CD4-positive, alpha-beta memory T cell (primary cell): ENCODE measurements around the gene SLC49A3. TPM values are rescaled to one million over a fixed set of nuclear protein-coding genes. Genes with fewer than 3 reads are reported as not detected.
A peak's percentile ranks its signal among the peaks of the same experiment; 100 is the strongest.

Experiments used
- CTCF ChIA-PET: fragments of 350-600 bp; sonication (Branson Sonifier 250); formaldehyde crosslinking; loops from one replicate; lab custom pipeline; 2021; ENCODE audit warnings: inconsistent platforms; ENCODE audit not compliant: partially characterized antibody; lab: Charles Lee
- POLR2A ChIA-PET: fragments of 350-600 bp; sonication (Branson Sonifier 250); formaldehyde crosslinking; loops from one replicate; lab custom pipeline; 2021; ENCODE audit not compliant: partially characterized antibody; lab: Charles Lee
- DNase-seq, 5 donors: peaks; one replicate each; pipeline versions ENCODE4 v3.0.0 to v3.0.0-alpha.2; 2020 to 2022; ENCODE audit warnings: mixed read lengths in 1 of 5
- H3K27ac ChIP-seq: one replicate; pipeline ENCODE4 v1.7.0; 2013; ENCODE audit warnings: low read depth, low read length
- H3K27me3 ChIP-seq: 2 replicates; pipeline ENCODE4 v1.7.0; 2013; ENCODE audit warnings: mild to moderate bottlenecking, low read length, moderate library complexity; ENCODE audit not compliant: insufficient read depth
- H3K36me3 ChIP-seq: 2 replicates; pipeline ENCODE4 v1.7.0; 2013; ENCODE audit warnings: mild to moderate bottlenecking, low read length, moderate library complexity; ENCODE audit not compliant: insufficient read depth
- H3K4me1 ChIP-seq: 2 replicates; pipeline ENCODE4 v1.7.0; 2013; ENCODE audit warnings: mild to moderate bottlenecking, low read length, moderate library complexity; ENCODE audit not compliant: insufficient read depth
- H3K4me3 ChIP-seq, 2 donors: one replicate each; pipeline ENCODE4 v1.7.0; 2013; ENCODE audit warnings: low read length in 2 of 2, mild to moderate bottlenecking in 1 of 2
- H3K9me3 ChIP-seq, 2 donors: one replicate each; pipeline ENCODE4 v1.7.0; 2013; ENCODE audit warnings: low read length in 2 of 2, control low read depth in 1 of 2; ENCODE audit not compliant: control insufficient read depth in 1 of 2
- H3K27ac Mint-ChIP-seq, 7 donors: one replicate each; pipeline ENCODE4 v1.8.0; 2020 to 2021; ENCODE audit warnings: mixed read lengths in 7 of 7, mild to moderate bottlenecking in 6 of 7, inconsistent platforms in 3 of 7, moderate library complexity in 3 of 7
- H3K27me3 Mint-ChIP-seq, 2 donors: one replicate each; pipeline ENCODE4 v1.8.0; 2020 to 2021; ENCODE audit warnings: mixed read lengths in 2 of 2
- H3K36me3 Mint-ChIP-seq, 2 donors: one replicate each; pipeline ENCODE4 v1.8.0; 2020 to 2021; ENCODE audit warnings: mixed read lengths in 2 of 2, inconsistent platforms in 1 of 2, mild to moderate bottlenecking in 1 of 2
- H3K4me1 Mint-ChIP-seq, 4 donors: one replicate each; pipeline ENCODE4 v1.8.0; 2020 to 2021; ENCODE audit warnings: mixed read lengths in 4 of 4, mild to moderate bottlenecking in 1 of 4
- H3K4me3 Mint-ChIP-seq, 8 donors: one replicate each; pipeline ENCODE4 v1.8.0; 2020 to 2021; ENCODE audit warnings: mixed read lengths in 8 of 8, mild to moderate bottlenecking in 7 of 8, moderate library complexity in 6 of 8, inconsistent platforms in 3 of 8
- H3K9me3 Mint-ChIP-seq, 8 donors: one replicate each; pipeline ENCODE4 v1.8.0; 2020 to 2021; ENCODE audit warnings: mixed read lengths in 8 of 8, mild to moderate bottlenecking in 5 of 8, inconsistent platforms in 3 of 8, moderate library complexity in 1 of 8
- intact Hi-C: fragments of 100-400 bp; cut with micrococcal nuclease; formaldehyde crosslinking; loops from one replicate; pipeline ENCODE4 v1.15.1; 2023
- polyA plus RNA-seq, 2 donors: library from polyadenylated mRNA; unstranded; fragments of 300-500 nt; fragmentation: Illumina TruSeq; gene quantifications; one replicate each; pipeline ENCODE4 v1.2.3, GENCODE V29; 2021
- total RNA-seq, 2 experiments: library from RNA; stranded (reverse); gene quantifications; one replicate each; pipeline ENCODE4 v1.2.3, GENCODE V29; 2021

The SLC49A3 gene
- total and polyA plus RNA-seq, 4 experiments from 2014 or later, result 1.0 to 1.7 TPM; not detected in 2

GRCh38 chr4:666822-667544, 22.0 kb downstream of the SLC49A3 start:
- peak in 1 of 5 donors; percentile 22 for DNase-seq
- no peaks in the 10 kb centered on the region for H3K27me3 ChIP-seq
- Mint-ChIP-seq H3K4me3 (peak overlapping the region in 1 of 8 donors; percentile 17), H3K4me1 (peaks cover 2 to 18% (median 10%) of the 10 kb centered on the region in 4 donors), H3K27ac (no peak overlapping the region), H3K9me3 (no peaks in the 10 kb centered on the region), H3K36me3 (peaks cover 6% of the 10 kb centered on the region in 2 donors), H3K27me3 (no peaks in the 10 kb centered on the region)
- H3K27ac ChIP-seq, result no peak overlapping the region
- ChIA-PET POLR2A (interaction anchor here (1.2 kb wide), 1 partner anchor 13 kb away, joined by 3 read pairs; no protein-coding TSS in a partner anchor), CTCF (interaction anchor here (1.1 kb wide), 1 partner anchor 17 kb away, joined by 3 read pairs; no protein-coding TSS in a partner anchor)
- peaks cover 6% of the 10 kb centered on the region for H3K36me3 ChIP-seq
- intact Hi-C loops, result no loop called here
- H3K4me1 ChIP-seq, result peaks cover 17% of the 10 kb centered on the region
- H3K9me3 ChIP-seq, result no peaks in the 10 kb centered on the region
- H3K4me3 ChIP-seq, result no peak overlapping the region

GRCh38 chr4:666436-666810, 22.5 kb downstream of the SLC49A3 start:
- H3K27ac Mint-ChIP-seq, result no peak overlapping the region
- peaks cover 17% of the 10 kb centered on the region for H3K4me1 ChIP-seq
- no peaks in the 10 kb centered on the region for H3K27me3 Mint-ChIP-seq
- H3K9me3 Mint-ChIP-seq, result no peaks in the 10 kb centered on the region
- intact Hi-C loops, result no loop called here
- CTCF ChIA-PET, result interaction anchor here (1.1 kb wide), 1 partner anchor 17 kb away, joined by 3 read pairs; no protein-coding TSS in a partner anchor
- H3K27me3 ChIP-seq, result no peaks in the 10 kb centered on the region
- H3K9me3 ChIP-seq, result no peaks in the 10 kb centered on the region
- H3K36me3 Mint-ChIP-seq, result peaks cover 6% of the 10 kb centered on the region in 2 donors
- no peak overlapping the region for H3K4me3 ChIP-seq
- peaks cover 2 to 18% (median 10%) of the 10 kb centered on the region in 4 donors for H3K4me1 Mint-ChIP-seq
- H3K4me3 Mint-ChIP-seq, result no peak overlapping the region
- POLR2A ChIA-PET, result interaction anchor here (0.7 to 4.2 kb wide), 3 partner anchors 8 to 43 kb away, joined by 3 to 57 read pairs (median 3); partner anchors contain the start of genes ATP5ME and MYL5
- DNase-seq, result peak in 1 of 5 donors; percentile 13
- peaks cover under 1% of the 10 kb centered on the region for H3K36me3 ChIP-seq
- H3K27ac ChIP-seq, result no peak overlapping the region

DNA sequence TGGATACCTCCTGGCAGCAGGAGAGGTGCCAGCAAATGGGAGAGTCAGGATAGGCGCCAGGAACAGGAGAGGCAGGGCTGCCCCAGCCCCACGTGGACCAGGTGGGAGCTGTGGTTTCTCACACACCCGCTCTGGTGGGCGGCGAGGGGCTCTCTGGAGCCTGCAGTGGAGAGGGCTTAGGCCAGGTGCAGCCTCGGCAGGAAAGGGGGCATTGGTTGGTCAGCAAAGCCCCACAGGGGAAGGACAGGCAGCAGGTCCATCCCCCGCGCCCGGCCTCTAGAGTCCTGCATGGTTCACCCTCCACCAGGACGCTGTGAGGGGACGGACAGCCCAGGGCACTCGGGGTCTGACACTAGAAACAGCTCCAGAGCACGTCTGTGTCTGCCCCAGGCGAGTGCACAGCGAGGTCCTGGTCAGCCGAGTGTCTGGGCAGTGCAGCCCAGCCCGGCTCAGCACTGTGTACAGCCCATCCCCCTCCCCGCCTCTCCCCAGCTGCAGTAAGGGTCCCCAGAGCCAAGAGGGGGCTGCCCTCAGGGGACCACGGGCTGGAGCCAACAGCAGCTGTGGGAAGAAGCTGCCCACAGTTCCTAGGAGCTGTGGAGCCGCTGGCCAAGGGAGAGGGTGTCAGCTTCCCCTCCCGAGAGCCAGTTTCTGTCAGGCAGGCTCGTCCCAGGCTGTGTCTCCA, 23.1 kb downstream of the SLC49A3 start:
- Mint-ChIP-seq H3K27ac (peak overlapping the region in 2 of 7 donors; percentile 53 to 77), H3K27me3 (no peaks in the 10 kb centered on the region), H3K36me3 (peaks cover 4 to 5% of the 10 kb centered on the region in 2 donors), H3K4me1 (peaks cover 3 to 20% (median 10%) of the 10 kb centered on the region in 4 donors), H3K9me3 (no peaks in the 10 kb centered on the region), H3K4me3 (no peak overlapping the region)
- Histone ChIP-seq H3K9me3 (no peaks in the 10 kb centered on the region), H3K27me3 (no peaks in the 10 kb centered on the region), H3K4me1 (peaks cover 17% of the 10 kb centered on the region), H3K27ac (no peak overlapping the region), H3K36me3 (no peaks in the 10 kb centered on the region), H3K4me3 (no peak overlapping the region)
- DNase-seq, result peak in 1 of 5 donors; percentile 30
- ChIA-PET POLR2A (interaction anchor here (0.7 to 4.2 kb wide), 3 partner anchors 9 to 44 kb away, joined by 3 to 57 read pairs (median 3); partner anchors contain the start of genes ATP5ME and MYL5), CTCF (interaction anchor here (1.1 kb wide), 1 partner anchor 18 kb away, joined by 3 read pairs; no protein-coding TSS in a partner anchor)
- intact Hi-C loops, result no loop called here

GRCh38 chr4:665381-665750, 23.6 kb downstream of the SLC49A3 start:
- no peak overlapping the region for H3K27ac ChIP-seq
- no peaks in the 10 kb centered on the region for H3K36me3 ChIP-seq
- H3K27me3 Mint-ChIP-seq, result no peaks in the 10 kb centered on the region
- no peaks in the 10 kb centered on the region for H3K27me3 ChIP-seq
- H3K9me3 Mint-ChIP-seq, result peaks cover 0 to 2% (median 0%) of the 10 kb centered on the region in 8 donors
- no peaks in the 10 kb centered on the region for H3K9me3 ChIP-seq
- H3K4me1 ChIP-seq, result peaks cover 17% of the 10 kb centered on the region
- H3K4me3 ChIP-seq, result no peak overlapping the region
- CTCF ChIA-PET, result interaction anchor here (3.2 kb wide), 1 partner anchor 8 kb away, joined by 19 read pairs; the partner anchor contains the start of genes ATP5ME and MYL5
- H3K27ac Mint-ChIP-seq, result peak overlapping the region in 3 of 7 donors; percentile 23 to 77 (median 53)
- peaks cover 6 to 22% (median 10%) of the 10 kb centered on the region in 4 donors for H3K4me1 Mint-ChIP-seq
- peak in 1 of 5 donors; percentile 30 for DNase-seq
- no peaks in the 10 kb centered on the region for H3K36me3 Mint-ChIP-seq
- intact Hi-C loops, result no loop called here
- H3K4me3 Mint-ChIP-seq, result peak overlapping the region in 5 of 8 donors; percentile 6 to 87 (median 38)
- POLR2A ChIA-PET, result interaction anchor here (4.2 kb wide), 1 partner anchor 9 kb away, joined by 57 read pairs; the partner anchor contains the start of genes ATP5ME and MYL5

DNA sequence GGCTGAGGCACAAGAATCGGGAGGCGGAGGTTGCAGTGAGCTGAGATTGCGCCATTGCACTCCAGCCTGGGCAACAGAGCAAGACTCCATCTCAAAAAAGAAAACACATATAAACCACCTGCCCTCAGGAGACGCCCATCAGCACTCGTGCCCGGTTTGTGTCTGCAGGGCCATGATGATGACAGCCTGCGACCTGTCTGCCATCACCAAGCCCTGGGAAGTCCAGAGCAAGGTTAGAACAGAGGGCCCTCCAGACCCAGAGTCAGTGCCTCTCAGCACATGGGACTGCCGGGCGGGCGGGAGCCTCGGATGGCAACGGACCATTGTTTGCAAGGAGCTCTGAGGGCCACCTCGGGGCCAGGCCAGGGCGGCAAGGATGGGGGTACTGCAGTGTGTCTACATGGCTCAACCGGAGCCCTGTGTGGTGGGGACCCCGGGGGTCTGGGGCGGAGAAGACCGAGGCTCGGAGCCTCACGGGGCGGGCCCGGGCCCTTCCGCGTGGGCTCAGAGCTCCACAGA, 24.2 kb downstream of the SLC49A3 start:
- Mint-ChIP-seq H3K4me1 (peaks cover 6 to 22% (median 10%) of the 10 kb centered on the region in 4 donors), H3K27ac (peak overlapping the region in 3 of 7 donors; percentile 40 to 76 (median 51)), H3K36me3 (peaks cover 0 to 3% of the 10 kb centered on the region in 2 donors), H3K9me3 (peaks cover 0 to 2% (median 0%) of the 10 kb centered on the region in 8 donors), H3K27me3 (no peaks in the 10 kb centered on the region), H3K4me3 (peak overlapping the region; percentile 63 to 89 (median 85))
- CTCF ChIA-PET, result interaction anchor here (3.2 kb wide), 1 partner anchor 8 kb away, joined by 19 read pairs; the partner anchor contains the start of genes ATP5ME and MYL5
- Histone ChIP-seq H3K9me3 (no peaks in the 10 kb centered on the region), H3K36me3 (no peaks in the 10 kb centered on the region), H3K27ac (no peak overlapping the region), H3K4me3 (no peak overlapping the region), H3K4me1 (peaks cover 17% of the 10 kb centered on the region), H3K27me3 (no peaks in the 10 kb centered on the region)
- peak in 1 of 5 donors; percentile 16 for DNase-seq
- POLR2A ChIA-PET, result interaction anchor here (0.7 to 4.2 kb wide), 3 partner anchors 10 to 540 kb away, joined by 3 to 57 read pairs (median 4); partner anchors contain the start of genes ATP5ME, MYL5 and ZNF718
- intact Hi-C loops, result loop anchor here (1.0 kb wide), 1 partner anchor 10 kb away; the partner anchor contains the start of genes ATP5ME and MYL5
